ENCODE data around the gene CORO7.

CORO7 gene

GRCh38 chr16:4412854-4413253, 3.5 kb downstream of the CORO7 start:
- H3K9ac ChIP-seq (ENCODE audit: low read depth, low read length): no peak overlapping the region
- peaks cover 7% of the 10 kb centered on the region; the same call in 1 of the 2 replicates for H3K4me1 ChIP-seq (ENCODE audit: insufficient read depth, low read length)
- H3K36me3 ChIP-seq (ENCODE audit: insufficient read depth, low read length): no peaks in the 10 kb centered on the region
- H3K9me3 ChIP-seq (ENCODE audit: control insufficient read depth, insufficient read depth, low read length): no peaks in the 10 kb centered on the region

- no peak overlapping the region for H3K9ac ChIP-seq (ENCODE audit: low read depth, low read length)
- H3K36me3 ChIP-seq (ENCODE audit: insufficient read depth, low read length): no peaks in the 10 kb centered on the region
- H3K4me1 ChIP-seq (ENCODE audit: insufficient read depth, low read length): peaks cover 7% of the 10 kb centered on the region; the same call in 1 of the 2 replicates
Observed at GRCh38 chr16:4412159-4412558, 4.2 kb downstream of the CORO7 start.

GRCh38 chr16:4411684-4412083, 4.7 kb downstream of the CORO7 start:
- Histone ChIP-seq H3K4me1 (ENCODE audit: insufficient read depth, low read length) (peaks cover 7% of the 10 kb centered on the region; the same call in 1 of the 2 replicates), H3K9ac (ENCODE audit: low read depth, low read length) (no peak overlapping the region), H3K9me3 (ENCODE audit: control insufficient read depth, insufficient read depth, low read length) (no peaks in the 10 kb centered on the region), H3K36me3 (ENCODE audit: insufficient read depth, low read length) (no peaks in the 10 kb centered on the region)

More at GRCh38 chr16:4412159-4412558, 4.2 kb downstream of the CORO7 start:
- no peaks in the 10 kb centered on the region for H3K9me3 ChIP-seq (ENCODE audit: control insufficient read depth, insufficient read depth, low read length)

GRCh38 chr16:4410335-4411075, 5.9 kb downstream of the CORO7 start:
- Histone ChIP-seq H3K9me3 (ENCODE audit: control insufficient read depth, insufficient read depth, low read length) (no peaks in the 10 kb centered on the region), H3K36me3 (ENCODE audit: insufficient read depth, low read length) (no peaks in the 10 kb centered on the region)

GRCh38 chr16:4409081-4409932, 7.1 kb downstream of the CORO7 start:
- Histone ChIP-seq H3K4me1 (ENCODE audit: insufficient read depth, low read length) (no peaks in the 10 kb centered on the region), H3K36me3 (ENCODE audit: insufficient read depth, low read length) (no peaks in the 10 kb centered on the region), H3K9me3 (ENCODE audit: control insufficient read depth, insufficient read depth, low read length) (no peaks in the 10 kb centered on the region), H3K9ac (ENCODE audit: low read depth, low read length) (no peak overlapping the region)

More at GRCh38 chr16:4410335-4411075, 5.9 kb downstream of the CORO7 start:
- no peak overlapping the region for H3K9ac ChIP-seq (ENCODE audit: low read depth, low read length)
- peaks cover 6% of the 10 kb centered on the region; the same call in 1 of the 2 replicates for H3K4me1 ChIP-seq (ENCODE audit: insufficient read depth, low read length)

- Histone ChIP-seq H3K36me3 (ENCODE audit: insufficient read depth, low read length) (no peaks in the 10 kb centered on the region), H3K9ac (ENCODE audit: low read depth, low read length) (no peak overlapping the region), H3K9me3 (ENCODE audit: control insufficient read depth, insufficient read depth, low read length) (no peaks in the 10 kb centered on the region)
Observed at GRCh38 chr16:4408323-4408690, 8.1 kb downstream of the CORO7 start.

GRCh38 chr16:4407543-4408322, 8.7 kb downstream of the CORO7 start:
- Histone ChIP-seq H3K4me1 (ENCODE audit: insufficient read depth, low read length) (no peaks in the 10 kb centered on the region), H3K9me3 (ENCODE audit: control insufficient read depth, insufficient read depth, low read length) (no peaks in the 10 kb centered on the region), H3K9ac (ENCODE audit: low read depth, low read length) (no peak overlapping the region), H3K36me3 (ENCODE audit: insufficient read depth, low read length) (no peaks in the 10 kb centered on the region)

More at GRCh38 chr16:4408323-4408690, 8.1 kb downstream of the CORO7 start:
- H3K4me1 ChIP-seq (ENCODE audit: insufficient read depth, low read length): no peaks in the 10 kb centered on the region

- H3K36me3 ChIP-seq (ENCODE audit: insufficient read depth, low read length): 0 out of 2 replicates have a peak, but pooled peaks cover 2% of the 10 kb centered on the region
- H3K9ac ChIP-seq (ENCODE audit: low read depth, low read length): no peak overlapping the region
- H3K4me1 ChIP-seq (ENCODE audit: insufficient read depth, low read length): no peaks in the 10 kb centered on the region
- no peaks in the 10 kb centered on the region for H3K9me3 ChIP-seq (ENCODE audit: control insufficient read depth, insufficient read depth, low read length)
Observed at GRCh38 chr16:4404967-4405696, 11.3 kb downstream of the CORO7 start.

GRCh38 chr16:4404247-4404966, 12.0 kb downstream of the CORO7 start:
- 0 out of 2 replicates have a peak, but pooled peaks cover 2% of the 10 kb centered on the region for H3K36me3 ChIP-seq (ENCODE audit: insufficient read depth, low read length)
- H3K4me1 ChIP-seq (ENCODE audit: insufficient read depth, low read length): no peaks in the 10 kb centered on the region
- no peaks in the 10 kb centered on the region for H3K9me3 ChIP-seq (ENCODE audit: control insufficient read depth, insufficient read depth, low read length)
- H3K9ac ChIP-seq (ENCODE audit: low read depth, low read length): no peak overlapping the region

GRCh38 chr16:4403133-4403949, 13.1 kb downstream of the CORO7 start:
- Histone ChIP-seq H3K36me3 (ENCODE audit: insufficient read depth, low read length) (0 out of 2 replicates have a peak, but pooled peaks cover 2% of the 10 kb centered on the region), H3K9ac (ENCODE audit: low read depth, low read length) (no peak overlapping the region), H3K4me1 (ENCODE audit: insufficient read depth, low read length) (no peaks in the 10 kb centered on the region), H3K9me3 (ENCODE audit: control insufficient read depth, insufficient read depth, low read length) (no peaks in the 10 kb centered on the region)

- H3K9ac ChIP-seq (ENCODE audit: low read depth, low read length): no peak overlapping the region
- H3K9me3 ChIP-seq (ENCODE audit: control insufficient read depth, insufficient read depth, low read length): no peaks in the 10 kb centered on the region
- 0 out of 2 replicates have a peak, but pooled peaks cover 2% of the 10 kb centered on the region for H3K36me3 ChIP-seq (ENCODE audit: insufficient read depth, low read length)
- no peaks in the 10 kb centered on the region for H3K4me1 ChIP-seq (ENCODE audit: insufficient read depth, low read length)
Observed at GRCh38 chr16:4402439-4403132, 13.8 kb downstream of the CORO7 start.

GRCh38 chr16:4401510-4401909, 14.9 kb downstream of the CORO7 start:
- Histone ChIP-seq H3K9me3 (ENCODE audit: control insufficient read depth, insufficient read depth, low read length) (no peaks in the 10 kb centered on the region), H3K36me3 (ENCODE audit: insufficient read depth, low read length) (0 out of 2 replicates have a peak, but pooled peaks cover 2% of the 10 kb centered on the region), H3K4me1 (ENCODE audit: insufficient read depth, low read length) (no peaks in the 10 kb centered on the region), H3K9ac (ENCODE audit: low read depth, low read length) (no peak overlapping the region)
